Esophagus muscularis mucosa (tissue), 4 donors: ENCODE measurements around the gene OR51D1. TPM values are rescaled to one million over a fixed set of nuclear protein-coding genes. Genes with fewer than 3 reads are reported as not detected.

ENCODE experiments used
- DNase-seq: peaks from one replicate; pipeline ENCODE4 v3.0.0-alpha.2; 2017; ENCODE audit errors: extremely low spot score
- H3K27ac ChIP-seq, 4 donors: fragments of 200-600 bp; sonication (generic); replicated peaks in 1 of 4; 1 replicate in 3 of 4; 2 replicates in 1 of 4; pipeline ENCODE4 v1.5.1; 2016 to 2019; ENCODE audit warnings: mild to moderate bottlenecking in 1 of 4
- H3K27me3 ChIP-seq, 4 donors: fragments of 200-600 bp; sonication (generic); one replicate each; pipeline versions ENCODE4 v1.5.1 to v1.6.0; 2016 to 2019
- H3K36me3 ChIP-seq, 4 donors: fragments of 200-600 bp; sonication (generic); one replicate each; pipeline ENCODE4 v1.5.1; 2016 to 2019
- H3K4me1 ChIP-seq, 4 donors: fragments of 200-600 bp; sonication (generic); one replicate each; pipeline ENCODE4 v1.5.1; 2016 to 2019
- H3K4me3 ChIP-seq, 4 donors: fragments of 200-600 bp; sonication (generic); 1 replicate in 2 of 4; 2 replicates in 2 of 4; pipeline ENCODE4 v1.5.1; 2016 to 2019; ENCODE audit warnings: mild to moderate bottlenecking in 4 of 4, moderate library complexity in 1 of 4
- H3K9me3 ChIP-seq, 4 donors: fragments of 200-600 bp; sonication (generic); 1 replicate in 3 of 4; 2 replicates in 1 of 4; pipeline ENCODE4 v1.5.1; 2016 to 2019
- EP300 ChIP-seq: sonication (generic); formaldehyde crosslinking; IDR thresholded peaks from one replicate; pipeline ENCODE4 v1.6.1; 2017; ENCODE audit warnings: antibody characterized with exemption
- POLR2A ChIP-seq: fragments of 450-650 bp; IDR thresholded peaks from one replicate; pipeline ENCODE4 v1.6.1; 2017; ENCODE audit warnings: antibody characterized with exemption, moderate library complexity, mild to moderate bottlenecking, low read depth
- POLR2AphosphoS5 ChIP-seq, 2 donors: sonication (generic); formaldehyde crosslinking; IDR thresholded peaks; one replicate each; pipeline ENCODE4 v1.6.1; 2017; ENCODE audit warnings: antibody characterized with exemption in 2 of 2
- WGBS: methylation state at CpG from one replicate; pipeline ENCODE4 v1.1.5; 2018; 5-methylcytosine and 5-hydroxymethylcytosine counted together
- intact Hi-C: fragments of 100-400 bp; cut with DNase I; formaldehyde crosslinking; loops from one replicate; pipeline ENCODE4 v1.15.1; 2023
- total RNA-seq, 4 donors: library from RNA; depleted of rRNA; stranded (reverse); fragments of >200 nt; gene quantifications; one replicate each; pipeline versions ENCODE4 v1.1.0 to v1.2.1, GENCODE V29; 2016
- TF ChIP-seq, protein P1 (sequence below), 3 experiments: fragments of 200-600 bp in 2 of 3; fragments of 450-650 bp in 1 of 3; sonication (generic) in 2 of 3; IDR thresholded peaks; one replicate each; pipeline ENCODE4 v1.5.1; 2017 to 2019; ENCODE audit warnings: antibody characterized with exemption in 3 of 3, mild to moderate bottlenecking in 2 of 3, moderate library complexity in 1 of 3

OR51D1 gene
- total RNA-seq, 4 donors from 2014 or later = not detected

DNA sequence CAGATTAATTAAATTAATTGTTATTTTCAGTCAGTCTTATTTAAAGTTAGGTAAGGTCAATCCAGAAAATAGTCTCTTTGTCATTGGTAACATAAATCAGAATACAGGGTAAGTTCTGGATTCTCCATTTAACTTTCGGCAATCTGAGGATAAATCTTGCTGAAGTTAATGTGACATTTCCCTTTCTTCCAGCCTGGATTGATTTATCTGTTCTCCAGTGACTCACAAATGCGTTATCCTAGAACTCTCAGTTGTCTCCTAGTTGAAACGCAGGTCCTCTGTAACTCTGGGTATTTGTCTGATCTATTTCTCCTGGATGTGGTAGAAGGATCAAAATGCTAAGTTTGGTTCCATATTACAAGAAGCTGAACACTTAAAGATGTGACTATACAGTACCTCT lies 27.5 kb downstream of the OR51D1 start:
- no peaks in the 10 kb centered on the region for H3K36me3 ChIP-seq
- H3K4me1 ChIP-seq = no peaks in the 10 kb centered on the region
- no peak overlapping the region for H3K27ac ChIP-seq
- intact Hi-C loops = no loop called here
- H3K4me3 ChIP-seq = no peak overlapping the region
- H3K9me3 ChIP-seq = no peaks in the 10 kb centered on the region
- 52% methylated on average over 3 of the region's 3 CpGs for WGBS
- no peak for DNase-seq
- no peaks in the 10 kb centered on the region for H3K27me3 ChIP-seq
- TF ChIP-seq POLR2A = no peak
- TF ChIP-seq, protein P1, sequence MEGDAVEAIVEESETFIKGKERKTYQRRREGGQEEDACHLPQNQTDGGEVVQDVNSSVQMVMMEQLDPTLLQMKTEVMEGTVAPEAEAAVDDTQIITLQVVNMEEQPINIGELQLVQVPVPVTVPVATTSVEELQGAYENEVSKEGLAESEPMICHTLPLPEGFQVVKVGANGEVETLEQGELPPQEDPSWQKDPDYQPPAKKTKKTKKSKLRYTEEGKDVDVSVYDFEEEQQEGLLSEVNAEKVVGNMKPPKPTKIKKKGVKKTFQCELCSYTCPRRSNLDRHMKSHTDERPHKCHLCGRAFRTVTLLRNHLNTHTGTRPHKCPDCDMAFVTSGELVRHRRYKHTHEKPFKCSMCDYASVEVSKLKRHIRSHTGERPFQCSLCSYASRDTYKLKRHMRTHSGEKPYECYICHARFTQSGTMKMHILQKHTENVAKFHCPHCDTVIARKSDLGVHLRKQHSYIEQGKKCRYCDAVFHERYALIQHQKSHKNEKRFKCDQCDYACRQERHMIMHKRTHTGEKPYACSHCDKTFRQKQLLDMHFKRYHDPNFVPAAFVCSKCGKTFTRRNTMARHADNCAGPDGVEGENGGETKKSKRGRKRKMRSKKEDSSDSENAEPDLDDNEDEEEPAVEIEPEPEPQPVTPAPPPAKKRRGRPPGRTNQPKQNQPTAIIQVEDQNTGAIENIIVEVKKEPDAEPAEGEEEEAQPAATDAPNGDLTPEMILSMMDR (IDR thresholded peaks at IDR 0.05) = no peak
- no peak for TF ChIP-seq POLR2AphosphoS5 (IDR thresholded peaks at IDR 0.05)
- TF ChIP-seq EP300 = no peak

- DNase-seq = no peak
- no peak overlapping the region for H3K27ac ChIP-seq
- H3K4me3 ChIP-seq = no peak overlapping the region
- 51% methylated on average over 2 of the region's 2 CpGs for WGBS
- no peaks in the 10 kb centered on the region for H3K9me3 ChIP-seq
- no peaks in the 10 kb centered on the region for H3K36me3 ChIP-seq
- TF ChIP-seq POLR2AphosphoS5 (IDR thresholded peaks at IDR 0.05) (no peak), EP300 (no peak), POLR2A (no peak)
- TF ChIP-seq, protein P1 (IDR thresholded peaks at IDR 0.05) = no peak
- intact Hi-C loops = no loop called here
- no peaks in the 10 kb centered on the region for H3K27me3 ChIP-seq
- H3K4me1 ChIP-seq = no peaks in the 10 kb centered on the region
Measured at GRCh38 chr11:4665424-4665823, 28.1 kb downstream of the OR51D1 start.

GRCh38 chr11:4671741-4672140 lies 34.5 kb downstream of the OR51D1 start:
- no peak for DNase-seq
- H3K36me3 ChIP-seq = no peaks in the 10 kb centered on the region
- H3K4me3 ChIP-seq = no peak overlapping the region
- TF ChIP-seq EP300 (no peak), POLR2AphosphoS5 (IDR thresholded peaks at IDR 0.05) (no peak)
- peaks cover 0 to 15% (median 4%) of the 10 kb centered on the region in 4 donors for H3K4me1 ChIP-seq
- intact Hi-C loops = no loop called here
- no peak overlapping the region for H3K27ac ChIP-seq
- no peaks in the 10 kb centered on the region for H3K27me3 ChIP-seq
- H3K9me3 ChIP-seq = no peaks in the 10 kb centered on the region
- 74% methylated on average over 2 of the region's 2 CpGs for WGBS

GRCh38 chr11:4672470-4672869 lies 35.2 kb downstream of the OR51D1 start:
- H3K36me3 ChIP-seq = no peaks in the 10 kb centered on the region
- no peak for TF ChIP-seq POLR2A
- no peak for TF ChIP-seq POLR2AphosphoS5 (IDR thresholded peaks at IDR 0.05)
- TF ChIP-seq, protein P1 (IDR thresholded peaks at IDR 0.05) = no peak
- no peak for TF ChIP-seq EP300
- no peak overlapping the region for H3K4me3 ChIP-seq
- DNase-seq = no peak
- 42% methylated on average over 3 of the region's 3 CpGs for WGBS
- no peak overlapping the region for H3K27ac ChIP-seq
- no peaks in the 10 kb centered on the region for H3K9me3 ChIP-seq
- peaks cover 0 to 15% (median 4%) of the 10 kb centered on the region in 4 donors for H3K4me1 ChIP-seq
- no peaks in the 10 kb centered on the region for H3K27me3 ChIP-seq
- intact Hi-C loops = no loop called here

DNA sequence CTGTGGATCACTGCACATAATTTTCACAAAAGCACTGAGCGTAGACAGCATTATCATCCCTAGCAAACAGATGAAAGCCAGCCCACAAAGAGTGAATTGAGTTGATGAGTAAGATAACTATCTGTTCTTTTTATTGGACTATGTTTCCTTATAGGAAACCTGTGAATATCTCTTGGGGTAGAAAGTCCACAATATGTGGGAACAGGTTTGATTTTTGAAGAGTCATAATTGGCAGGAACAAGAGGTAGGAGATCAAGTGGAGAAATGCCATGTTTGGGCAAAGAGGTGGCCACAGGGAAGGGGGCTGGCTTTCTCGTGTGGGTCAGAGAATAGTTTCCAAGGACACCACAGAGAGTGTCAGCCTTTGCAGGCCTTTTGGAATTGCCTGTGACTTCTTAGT lies 36.5 kb downstream of the OR51D1 start:
- TF ChIP-seq POLR2A (no peak), EP300 (no peak), POLR2AphosphoS5 (IDR thresholded peaks at IDR 0.05) (no peak)
- TF ChIP-seq, protein P1 (IDR thresholded peaks at IDR 0.05) = no peak
- Histone ChIP-seq H3K27me3 (no peaks in the 10 kb centered on the region), H3K9me3 (no peaks in the 10 kb centered on the region), H3K36me3 (no peaks in the 10 kb centered on the region), H3K4me1 (peaks cover 0 to 19% (median 4%) of the 10 kb centered on the region in 4 donors), H3K27ac (no peak overlapping the region), H3K4me3 (no peak overlapping the region)
- WGBS = 73% methylated on average over 2 of the region's 2 CpGs
- intact Hi-C loops = no loop called here
- no peak for DNase-seq
